ENCODE data around the gene NUAK2.

Gene NUAK2

DNA sequence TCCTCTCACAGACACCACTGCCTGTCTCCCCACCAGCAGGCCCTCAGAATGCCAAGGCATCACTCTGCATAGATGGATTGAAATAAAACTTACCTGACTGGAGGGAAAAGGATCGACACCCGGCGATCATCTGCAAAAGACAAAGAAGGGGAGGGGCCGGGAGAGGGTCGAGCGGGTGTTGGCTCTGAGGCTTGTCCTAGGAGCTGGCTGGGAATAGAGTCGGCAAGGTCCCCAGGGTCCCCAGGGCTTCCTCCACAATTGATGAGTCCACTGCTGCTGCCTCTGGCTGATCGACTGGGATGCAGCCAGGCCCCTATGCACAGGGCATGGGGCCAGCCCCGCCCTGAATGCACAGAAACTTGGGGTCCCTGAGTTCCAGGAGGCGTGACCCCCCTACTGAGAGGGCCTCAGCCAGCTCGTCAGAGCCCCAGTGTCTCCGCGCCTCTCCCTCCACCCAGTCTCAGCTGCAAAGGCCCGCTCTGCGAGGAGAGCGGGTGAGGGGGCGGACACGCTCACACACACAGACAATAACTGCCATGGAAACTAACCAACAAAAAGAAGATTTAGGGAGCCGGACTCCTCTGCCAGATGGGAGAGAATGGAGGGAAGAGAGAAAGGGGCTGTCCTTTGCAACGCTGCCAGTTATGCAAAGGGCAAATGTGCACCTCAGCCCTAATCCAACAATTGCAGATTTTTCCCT lies 35.0 kb upstream of the NUAK2 start, which contains the start of gene KLHDC8A:
TSS of gene KLHDC8A (minus strand) at position 483 of the 700 bp plus-strand sequence. CDS start 13,318 bp downstream, outside the sequence.
- H3K9ac ChIP-seq (ENCODE audit: low read length in 2 of 2) = no peak within 1 kb of the TSS
- no peaks in the 10 kb centered on the region for H3K4me1 ChIP-seq (ENCODE audit: control insufficient read depth, insufficient read depth, low read length)
- no peaks in the 10 kb centered on the region for H3K9me3 ChIP-seq (ENCODE audit: control insufficient read depth in 2 of 2, low read length in 2 of 2)
- H3K36me3 ChIP-seq (ENCODE audit: control insufficient read depth in 2 of 2, insufficient read depth in 2 of 2, low read length in 2 of 2) = no peaks in the 10 kb centered on the region
- H3K27ac ChIP-seq (ENCODE audit: low read length) = no peak within 1 kb of the TSS
- peaks cover 0 to 2% of the 10 kb centered on the region in 2 donors for H3K27me3 ChIP-seq (ENCODE audit: control insufficient read depth in 1 of 2, insufficient read depth in 2 of 2, low read length in 2 of 2)
- H3K4me3 ChIP-seq (ENCODE audit: low read length in 2 of 2) = no peak within 1 kb of the TSS

- Histone ChIP-seq H3K27ac (ENCODE audit: low read length) (no peak overlapping the region), H3K9me3 (ENCODE audit: control insufficient read depth in 2 of 2, low read length in 2 of 2) (no peaks in the 10 kb centered on the region), H3K4me1 (ENCODE audit: control insufficient read depth, insufficient read depth, low read length) (no peaks in the 10 kb centered on the region), H3K4me3 (ENCODE audit: low read length in 2 of 2) (no peak overlapping the region), H3K9ac (ENCODE audit: low read length in 2 of 2) (no peak overlapping the region), H3K36me3 (ENCODE audit: control insufficient read depth in 2 of 2, insufficient read depth in 2 of 2, low read length in 2 of 2) (no peaks in the 10 kb centered on the region), H3K27me3 (ENCODE audit: control insufficient read depth in 1 of 2, insufficient read depth in 2 of 2, low read length in 2 of 2) (peaks cover 0 to 4% of the 10 kb centered on the region in 2 donors)
Observed at GRCh38 chr1:205355075-205355453, 33.5 kb upstream of the NUAK2 start.

- Histone ChIP-seq H3K4me1 (ENCODE audit: control insufficient read depth, insufficient read depth, low read length) (no peaks in the 10 kb centered on the region), H3K27me3 (ENCODE audit: control insufficient read depth in 1 of 2, insufficient read depth in 2 of 2, low read length in 2 of 2) (peaks cover 0 to 5% of the 10 kb centered on the region in 2 donors), H3K9ac (ENCODE audit: low read length in 2 of 2) (no peak overlapping the region), H3K27ac (ENCODE audit: low read length) (no peak overlapping the region), H3K4me3 (ENCODE audit: low read length in 2 of 2) (no peak overlapping the region), H3K9me3 (ENCODE audit: control insufficient read depth in 2 of 2, low read length in 2 of 2) (no peaks in the 10 kb centered on the region), H3K36me3 (ENCODE audit: control insufficient read depth in 2 of 2, insufficient read depth in 2 of 2, low read length in 2 of 2) (no peaks in the 10 kb centered on the region)
Observed at GRCh38 chr1:205354259-205355074, 32.9 kb upstream of the NUAK2 start.

- H3K27ac ChIP-seq (ENCODE audit: low read length) = no peak overlapping the region
- H3K9ac ChIP-seq (ENCODE audit: low read length in 2 of 2) = no peak overlapping the region
- H3K27me3 ChIP-seq (ENCODE audit: control insufficient read depth in 1 of 2, insufficient read depth in 2 of 2, low read length in 2 of 2) = peaks cover 0 to 8% of the 10 kb centered on the region in 2 donors
- no peaks in the 10 kb centered on the region for H3K9me3 ChIP-seq (ENCODE audit: control insufficient read depth in 2 of 2, low read length in 2 of 2)
- no peaks in the 10 kb centered on the region for H3K4me1 ChIP-seq (ENCODE audit: control insufficient read depth, insufficient read depth, low read length)
- H3K36me3 ChIP-seq (ENCODE audit: control insufficient read depth in 2 of 2, insufficient read depth in 2 of 2, low read length in 2 of 2) = no peaks in the 10 kb centered on the region
- no peak overlapping the region for H3K4me3 ChIP-seq (ENCODE audit: low read length in 2 of 2)
Observed at GRCh38 chr1:205353612-205354011, 32.1 kb upstream of the NUAK2 start.

DNA sequence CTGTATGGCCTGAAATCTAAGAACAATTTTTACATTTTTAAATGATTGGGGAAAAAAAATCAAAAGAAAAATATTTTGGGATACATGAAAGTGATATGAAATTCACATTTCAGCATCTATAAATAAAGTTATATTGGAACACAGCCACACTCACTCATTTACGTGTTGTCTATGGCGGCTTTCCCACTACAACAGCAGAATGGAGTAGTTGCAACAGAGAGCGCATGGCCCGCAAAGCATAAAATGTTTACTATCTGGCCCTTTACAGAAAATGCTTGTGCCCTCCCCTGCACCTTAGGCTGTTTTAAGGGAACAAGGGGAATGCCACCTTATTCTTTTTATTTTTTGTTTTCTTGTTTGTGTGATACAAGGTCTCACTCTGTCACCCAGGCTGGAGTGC lies 31.6 kb upstream of the NUAK2 start:
- H3K4me1 ChIP-seq (ENCODE audit: control insufficient read depth, insufficient read depth, low read length) = no peaks in the 10 kb centered on the region
- H3K4me3 ChIP-seq (ENCODE audit: low read length in 2 of 2) = no peak overlapping the region
- no peaks in the 10 kb centered on the region for H3K36me3 ChIP-seq (ENCODE audit: control insufficient read depth in 2 of 2, insufficient read depth in 2 of 2, low read length in 2 of 2)
- H3K9ac ChIP-seq (ENCODE audit: low read length in 2 of 2) = no peak overlapping the region
- H3K27ac ChIP-seq (ENCODE audit: low read length) = no peak overlapping the region
- no peaks in the 10 kb centered on the region for H3K9me3 ChIP-seq (ENCODE audit: control insufficient read depth in 2 of 2, low read length in 2 of 2)
- peaks cover 0 to 8% of the 10 kb centered on the region in 2 donors for H3K27me3 ChIP-seq (ENCODE audit: control insufficient read depth in 1 of 2, insufficient read depth in 2 of 2, low read length in 2 of 2)

- Histone ChIP-seq H3K9me3 (ENCODE audit: control insufficient read depth in 2 of 2, low read length in 2 of 2) (no peaks in the 10 kb centered on the region), H3K9ac (ENCODE audit: low read length in 2 of 2) (no peak overlapping the region), H3K4me1 (ENCODE audit: control insufficient read depth, insufficient read depth, low read length) (no peaks in the 10 kb centered on the region), H3K36me3 (ENCODE audit: control insufficient read depth in 2 of 2, insufficient read depth in 2 of 2, low read length in 2 of 2) (no peaks in the 10 kb centered on the region), H3K27me3 (ENCODE audit: control insufficient read depth in 1 of 2, insufficient read depth in 2 of 2, low read length in 2 of 2) (peaks cover 4 to 8% of the 10 kb centered on the region in 2 donors), H3K4me3 (ENCODE audit: low read length in 2 of 2) (no peak overlapping the region), H3K27ac (ENCODE audit: low read length) (no peak overlapping the region)
Observed at GRCh38 chr1:205351984-205352713, 30.6 kb upstream of the NUAK2 start.

GRCh38 chr1:205350691-205351141 lies 29.2 kb upstream of the NUAK2 start:
- Histone ChIP-seq H3K27me3 (ENCODE audit: control insufficient read depth in 1 of 2, insufficient read depth in 2 of 2, low read length in 2 of 2) (peaks cover 10 to 13% of the 10 kb centered on the region in 2 donors), H3K9ac (ENCODE audit: low read length in 2 of 2) (no peak overlapping the region), H3K27ac (ENCODE audit: low read length) (no peak overlapping the region), H3K4me1 (ENCODE audit: control insufficient read depth, insufficient read depth, low read length) (no peaks in the 10 kb centered on the region), H3K4me3 (ENCODE audit: low read length in 2 of 2) (no peak overlapping the region), H3K36me3 (ENCODE audit: control insufficient read depth in 2 of 2, insufficient read depth in 2 of 2, low read length in 2 of 2) (no peaks in the 10 kb centered on the region), H3K9me3 (ENCODE audit: control insufficient read depth in 2 of 2, low read length in 2 of 2) (no peaks in the 10 kb centered on the region)

DNA sequence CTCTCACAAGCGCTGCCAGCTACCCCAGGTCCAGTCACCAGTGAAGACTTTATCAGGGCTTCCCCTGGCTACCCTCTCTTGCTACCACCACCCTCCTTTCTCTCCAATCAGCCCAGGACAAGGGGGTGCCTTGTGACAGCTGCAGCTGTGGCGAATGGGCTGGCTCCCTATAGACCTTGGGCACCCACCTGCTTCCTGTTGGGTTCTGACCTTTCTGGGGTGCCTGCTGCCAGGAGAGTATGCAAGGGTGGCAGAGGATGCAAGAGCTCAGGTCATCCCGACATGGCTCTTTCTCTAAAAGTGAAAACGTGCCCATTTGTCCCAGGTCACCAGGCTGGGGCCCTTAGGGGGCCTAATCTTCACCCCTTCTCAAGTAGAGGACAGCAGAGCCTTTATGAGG lies 28.6 kb upstream of the NUAK2 start:
- Histone ChIP-seq H3K9ac (ENCODE audit: low read length in 2 of 2) (no peak overlapping the region), H3K36me3 (ENCODE audit: control insufficient read depth in 2 of 2, insufficient read depth in 2 of 2, low read length in 2 of 2) (no peaks in the 10 kb centered on the region), H3K9me3 (ENCODE audit: control insufficient read depth in 2 of 2, low read length in 2 of 2) (no peaks in the 10 kb centered on the region), H3K27ac (ENCODE audit: low read length) (no peak overlapping the region), H3K4me1 (ENCODE audit: control insufficient read depth, insufficient read depth, low read length) (no peaks in the 10 kb centered on the region), H3K4me3 (ENCODE audit: low read length in 2 of 2) (no peak overlapping the region), H3K27me3 (ENCODE audit: control insufficient read depth in 1 of 2, insufficient read depth in 2 of 2, low read length in 2 of 2) (peaks cover 13 to 16% of the 10 kb centered on the region in 2 donors)

- H3K9me3 ChIP-seq (ENCODE audit: control insufficient read depth in 2 of 2, low read length in 2 of 2) = no peaks in the 10 kb centered on the region
- H3K27ac ChIP-seq (ENCODE audit: low read length) = no peak overlapping the region
- no peak overlapping the region for H3K4me3 ChIP-seq (ENCODE audit: low read length in 2 of 2)
- peaks cover 25 to 27% of the 10 kb centered on the region in 2 donors for H3K27me3 ChIP-seq (ENCODE audit: control insufficient read depth in 1 of 2, insufficient read depth in 2 of 2, low read length in 2 of 2)
- no peak overlapping the region for H3K9ac ChIP-seq (ENCODE audit: low read length in 2 of 2)
- peaks cover 7% of the 10 kb centered on the region for H3K4me1 ChIP-seq (ENCODE audit: control insufficient read depth, insufficient read depth, low read length)
- no peaks in the 10 kb centered on the region for H3K36me3 ChIP-seq (ENCODE audit: control insufficient read depth in 2 of 2, insufficient read depth in 2 of 2, low read length in 2 of 2)
Observed at GRCh38 chr1:205348554-205349487, 27.3 kb upstream of the NUAK2 start.
